ENCODE data around the gene CEBPB.

- TF ChIP-seq CTCF (IDR thresholded peaks at IDR 0.05) (no peak), POLR2A (IDR thresholded peaks at IDR 0.05; ENCODE audit: low read depth) (no peak)
These were observed 26.9 kb upstream of the CEBPB start for GRCh38 chr20:50163570-50164317.

Data from esophagus muscularis mucosa (tissue), 3 donors.